GM19099 (cell line): ENCODE results near the gene PPWD1.

Experiments
- POLR2A ChIP-seq: IDR thresholded peaks from 3 replicates; pipeline ENCODE4 v1.6.1; 2011; ENCODE audit warnings: low read depth; ENCODE audit not compliant: insufficient read length; ENCODE audit errors: extremely low read depth

Gene PPWD1

GRCh38 chr5:65562731-65563701 lies at the start of gene PPWD1, which contains the start of gene CENPK:
PPWD1 (plus strand) TSS chr5:65563296; CDS start chr5:65563311, 15 bp downstream.
CENPK (minus strand) TSS chr5:65563168; CDS start chr5:65554907, 8,261 bp downstream.
- TF ChIP-seq POLR2A, result peak; percentile 85

DNA sequence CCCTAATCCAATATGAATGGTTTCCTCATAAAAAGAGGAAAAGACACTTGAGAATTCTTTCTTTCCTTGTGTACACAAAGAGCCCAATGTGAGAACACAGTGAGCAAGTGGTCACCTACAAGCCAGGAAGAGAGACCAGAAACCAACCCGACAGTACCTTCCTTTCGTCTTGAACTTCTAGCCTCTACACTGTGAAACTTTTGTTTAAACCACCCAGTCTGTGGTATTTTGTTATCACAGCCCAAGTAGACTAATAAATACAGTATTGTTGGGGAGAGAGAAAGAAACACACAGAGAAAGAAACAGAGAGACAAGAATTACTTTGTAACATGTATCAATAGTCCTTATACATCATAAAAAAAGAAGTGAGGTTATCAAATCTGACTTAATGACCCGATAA lies 37.4 kb upstream of the PPWD1 start:
- TF ChIP-seq POLR2A, result no peak

DNA sequence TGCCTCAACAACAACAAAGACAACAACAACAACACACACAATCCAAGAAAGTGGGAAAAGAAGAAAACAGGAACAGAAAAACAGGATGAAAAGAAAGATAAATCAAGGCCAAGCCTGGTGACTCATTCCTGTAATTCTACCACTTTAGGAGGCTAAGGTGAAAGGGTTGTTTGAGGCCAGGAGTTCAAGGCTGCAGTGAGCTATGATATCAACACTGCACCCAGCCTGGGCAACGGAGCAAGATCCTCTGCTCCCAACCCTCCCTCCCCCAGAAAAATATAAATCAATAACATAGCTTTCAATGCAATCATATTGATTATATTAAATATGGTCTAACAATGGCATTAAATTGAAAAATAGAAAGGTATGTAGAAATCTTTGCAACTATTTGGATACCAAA lies 32.2 kb upstream of the PPWD1 start:
- no peak for TF ChIP-seq POLR2A

DNA sequence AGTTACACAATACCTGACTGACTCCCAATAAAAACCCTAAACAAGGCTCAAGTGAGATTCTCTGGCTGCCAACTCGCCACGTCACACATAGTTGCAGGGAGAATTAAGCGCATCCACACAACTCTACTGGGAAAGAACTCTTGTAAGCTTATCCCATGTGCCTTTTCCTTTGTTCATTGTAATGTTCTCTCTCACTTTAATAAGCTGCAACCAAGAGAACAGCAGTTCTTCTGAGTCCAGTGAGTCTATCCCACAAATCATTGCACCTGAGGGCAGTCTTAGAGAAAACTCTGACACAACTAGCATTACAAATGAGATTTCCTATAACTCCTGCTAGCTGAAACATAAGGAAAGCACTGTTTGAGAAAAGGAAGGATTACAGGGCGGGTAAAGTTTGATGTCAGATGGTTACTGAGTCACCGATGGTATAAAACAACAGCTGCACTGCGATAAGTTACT lies 27.5 kb upstream of the PPWD1 start:
- TF ChIP-seq POLR2A, result no peak

DNA sequence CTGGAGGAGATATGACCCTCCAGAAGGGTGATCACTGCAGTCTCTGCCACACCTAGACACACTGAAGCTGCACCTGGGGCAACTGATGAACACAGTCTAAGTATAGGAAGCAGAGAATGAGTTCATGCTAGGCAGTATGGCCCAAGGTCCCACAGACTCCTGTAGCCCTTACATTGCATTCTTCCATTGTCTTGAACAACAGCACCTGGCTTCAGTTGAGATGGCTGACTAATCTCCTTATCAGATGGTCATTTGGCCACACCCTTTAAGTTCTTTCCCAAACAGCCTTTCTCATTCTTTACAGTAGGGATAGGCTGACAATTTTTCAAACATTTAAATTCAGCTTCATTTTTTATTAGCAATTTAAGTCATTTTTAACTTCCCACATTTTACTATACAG lies 23.3 kb upstream of the PPWD1 start:
- TF ChIP-seq POLR2A, result no peak

GRCh38 chr5:65544473-65544872 lies 18.6 kb upstream of the PPWD1 start:
- TF ChIP-seq POLR2A, result no peak

- no peak for TF ChIP-seq POLR2A
These were observed 17.0 kb upstream of the PPWD1 start for GRCh38 chr5:65546141-65546540.

DNA sequence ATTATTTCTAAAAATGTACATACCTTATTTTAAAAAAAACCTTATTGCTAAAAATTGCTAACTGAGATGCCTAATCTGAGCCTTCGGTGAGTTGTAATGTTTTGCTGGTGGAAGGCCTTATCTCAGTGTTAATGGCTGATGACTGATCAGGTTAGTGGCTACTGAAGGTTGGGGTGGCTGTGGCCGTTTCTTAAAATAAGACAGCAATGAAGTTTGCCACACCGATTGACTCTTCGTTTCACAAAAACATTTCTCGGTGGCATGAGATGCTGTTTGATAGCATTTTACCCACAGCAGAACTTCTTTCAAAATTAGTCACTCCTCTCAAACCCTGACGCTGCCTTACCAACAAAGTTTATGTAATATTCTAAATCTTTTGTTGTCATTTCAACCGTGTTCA lies 14.8 kb upstream of the PPWD1 start:
- no peak for TF ChIP-seq POLR2A

- TF ChIP-seq POLR2A, result no peak
These were observed 9.2 kb upstream of the PPWD1 start for GRCh38 chr5:65553941-65554340.

- no peak for TF ChIP-seq POLR2A
These were observed 7.8 kb upstream of the PPWD1 start for GRCh38 chr5:65555287-65555686.

- TF ChIP-seq POLR2A, result no peak
These were observed 6.9 kb upstream of the PPWD1 start for GRCh38 chr5:65556181-65556580.

DNA sequence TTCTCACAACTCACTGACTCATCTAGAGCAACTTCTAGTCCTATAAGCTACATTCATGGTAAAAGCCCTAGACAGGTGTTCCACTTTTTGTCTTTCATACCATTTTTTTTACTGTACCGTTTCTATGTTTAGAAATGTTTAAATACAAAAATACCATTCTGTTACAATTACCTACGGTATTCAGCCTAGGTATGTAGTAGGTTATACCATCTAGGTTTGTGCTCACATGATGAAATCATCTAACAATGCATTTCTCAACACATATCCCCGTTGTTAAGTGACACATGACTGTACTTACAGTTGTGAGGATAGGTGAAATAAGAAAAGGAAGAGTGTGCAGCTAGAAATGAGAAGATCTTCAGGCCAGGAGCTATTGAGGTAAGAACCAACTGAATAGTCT lies 6.4 kb upstream of the PPWD1 start:
- TF ChIP-seq POLR2A, result no peak

DNA sequence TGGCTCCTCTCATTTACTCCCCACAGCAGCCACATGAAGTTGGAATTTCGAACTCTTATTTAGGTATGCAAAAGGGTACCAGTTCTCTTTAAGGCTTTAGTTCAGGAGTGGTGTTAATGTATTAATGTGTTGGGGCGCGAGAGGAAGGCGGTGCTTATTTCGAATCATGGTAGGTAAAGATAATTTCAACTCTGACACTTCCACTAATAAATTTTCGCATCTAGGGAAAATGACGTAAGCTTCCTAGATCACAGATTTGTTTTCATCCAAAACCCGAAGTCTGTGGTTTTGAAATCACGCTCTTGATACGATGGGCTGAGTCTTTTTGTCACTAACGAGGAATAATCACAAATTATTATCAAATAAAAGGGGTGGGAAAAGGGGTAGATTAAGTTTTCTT lies 681 bp downstream of the PPWD1 start:
- no peak for TF ChIP-seq POLR2A

DNA sequence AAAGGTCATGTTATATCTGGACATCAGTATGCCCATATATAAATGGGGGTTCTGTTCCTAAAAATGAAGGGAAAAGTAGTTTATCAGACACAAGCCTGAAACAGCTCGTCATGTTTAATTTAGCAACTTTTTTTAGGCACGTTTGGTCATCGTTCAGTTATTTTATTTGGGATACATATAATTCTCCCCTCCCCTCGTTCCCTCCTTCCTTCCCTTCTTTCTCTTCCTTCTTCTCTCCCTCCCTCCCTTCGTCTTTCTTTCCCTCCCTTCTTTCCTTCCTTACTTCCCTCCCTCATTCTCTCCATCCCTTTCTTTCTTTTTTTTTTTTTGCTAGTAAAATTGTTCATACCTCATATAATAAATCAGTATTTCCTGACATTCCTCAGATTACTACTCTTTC lies 3.4 kb downstream of the PPWD1 start:
- no peak for TF ChIP-seq POLR2A

DNA sequence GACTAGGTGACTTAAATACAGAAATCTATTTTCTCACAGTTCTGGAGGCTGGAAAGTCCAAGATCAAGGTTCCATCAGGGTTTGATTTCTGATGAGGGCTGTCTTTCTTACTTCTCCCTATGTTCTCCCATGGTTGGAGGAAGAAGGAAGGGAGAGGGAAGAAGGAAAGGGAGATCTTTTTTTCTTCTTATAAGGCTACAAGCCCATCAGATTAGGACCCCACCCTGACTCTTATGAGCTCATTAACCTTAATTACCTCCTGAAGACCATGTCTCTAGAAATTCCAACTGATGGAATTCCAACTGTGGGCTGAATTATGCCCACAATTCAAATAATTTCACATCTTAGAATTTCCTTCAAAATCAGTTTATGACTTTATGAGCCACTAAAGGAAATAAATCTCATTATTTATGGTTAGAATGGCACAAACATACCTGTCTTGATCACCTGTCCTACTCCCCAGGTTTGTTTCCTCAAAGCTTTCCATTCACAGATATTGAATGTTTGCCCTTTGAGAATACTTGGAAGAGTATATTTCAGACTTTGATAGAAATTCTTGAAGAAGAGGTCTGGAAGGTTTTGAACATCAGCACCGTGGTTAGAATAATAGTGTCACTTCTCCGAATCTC lies 7.6 kb downstream of the PPWD1 start:
- TF ChIP-seq POLR2A, result no peak

DNA sequence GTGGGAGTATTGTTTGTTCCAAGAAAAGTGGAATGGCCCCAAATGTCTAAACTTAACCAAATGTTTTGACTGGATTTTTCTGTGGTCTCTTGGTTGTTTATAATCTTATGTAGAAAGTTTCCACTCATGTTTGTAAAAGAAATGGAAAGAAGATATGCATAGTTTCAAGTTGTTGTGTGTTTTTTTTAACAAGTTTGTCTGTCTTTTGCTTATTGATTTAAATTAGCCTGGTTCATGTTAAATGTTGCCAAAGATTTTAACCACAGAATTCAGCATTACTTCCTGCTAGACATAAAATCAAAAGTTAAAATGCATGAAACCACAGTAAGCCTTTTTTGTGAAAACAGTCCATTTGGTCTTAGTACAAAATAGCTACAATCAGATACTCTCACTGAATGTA lies 14.0 kb downstream of the PPWD1 start:
- no peak for TF ChIP-seq POLR2A

DNA sequence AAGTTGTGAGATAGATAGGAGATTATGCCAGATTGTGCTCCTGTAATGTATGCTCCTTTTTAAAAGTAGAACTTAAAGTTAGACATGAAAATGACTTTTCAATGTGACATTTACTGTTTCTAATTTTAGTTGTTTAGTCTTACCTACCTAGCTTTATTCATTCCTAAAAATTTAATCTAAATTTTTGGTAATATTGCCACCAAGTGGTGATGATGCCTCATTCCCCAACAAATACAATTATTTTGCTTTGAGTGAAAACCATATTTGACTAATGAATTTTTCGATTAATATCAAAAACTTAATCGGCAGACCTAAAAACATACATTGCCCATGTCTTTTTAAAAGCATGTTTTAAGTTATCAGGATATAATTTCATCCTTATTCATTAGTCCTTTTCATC lies 25.6 kb downstream of the PPWD1 start:
- TF ChIP-seq POLR2A, result no peak

- TF ChIP-seq POLR2A, result no peak
These were observed 48.4 kb downstream of the PPWD1 start for GRCh38 chr5:65611524-65611923.
